ENCODE measurements around the gene NBPF3.

Gene NBPF3, protein sequence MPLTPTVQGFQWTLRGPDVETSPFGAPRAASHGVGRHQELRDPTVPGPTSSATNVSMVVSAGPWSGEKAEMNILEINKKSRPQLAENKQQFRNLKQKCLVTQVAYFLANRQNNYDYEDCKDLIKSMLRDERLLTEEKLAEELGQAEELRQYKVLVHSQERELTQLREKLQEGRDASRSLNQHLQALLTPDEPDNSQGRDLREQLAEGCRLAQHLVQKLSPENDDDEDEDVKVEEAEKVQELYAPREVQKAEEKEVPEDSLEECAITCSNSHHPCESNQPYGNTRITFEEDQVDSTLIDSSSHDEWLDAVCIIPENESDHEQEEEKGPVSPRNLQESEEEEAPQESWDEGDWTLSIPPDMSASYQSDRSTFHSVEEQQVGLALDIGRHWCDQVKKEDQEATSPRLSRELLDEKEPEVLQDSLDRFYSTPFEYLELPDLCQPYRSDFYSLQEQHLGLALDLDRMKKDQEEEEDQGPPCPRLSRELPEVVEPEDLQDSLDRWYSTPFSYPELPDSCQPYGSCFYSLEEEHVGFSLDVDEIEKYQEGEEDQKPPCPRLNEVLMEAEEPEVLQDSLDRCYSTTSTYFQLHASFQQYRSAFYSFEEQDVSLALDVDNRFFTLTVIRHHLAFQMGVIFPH

GRCh38 chr1:21439721-21440629 is at the start of gene NBPF3:
NBPF3 (plus strand) TSS chr1:21440137; CDS start chr1:21445087, 4,950 bp downstream.
- Histone ChIP-seq H4K20me1 (ENCODE audit: insufficient read depth, low read length) (no peaks in the 10 kb centered on the region), H3K9me3 (ENCODE audit: insufficient read depth, low read length, severe bottlenecking) (no peaks in the 10 kb centered on the region), H3K4me1 (ENCODE audit: insufficient read depth, low read length) (peaks cover 20% of the 10 kb centered on the region), H2AFZ (ENCODE audit: low read depth, low read length) (peak within 1 kb of the TSS; percentile 54), H3K4me3 (ENCODE audit: low read depth in 1 of 2, low read length in 2 of 2) (peak within 1 kb of the TSS in 1 of 2 experiments; percentile 56; a peak in 2 of 4 replicates), H3K9ac (ENCODE audit: low read depth, low read length) (peak within 1 kb of the TSS; percentile 36; the same call in 1 of the 2 replicates), H3K27ac (ENCODE audit: low read length) (no peak within 1 kb of the TSS), H3K27me3 (ENCODE audit: insufficient read depth, low read length, poor library complexity) (peaks cover 31% of the 10 kb centered on the region), H3K4me2 (ENCODE audit: insufficient read depth, low read length) (peak within 1 kb of the TSS; percentile 63), H3K36me3 (ENCODE audit: insufficient read depth, low read length) (no peaks in the 10 kb centered on the region), H3K79me2 (ENCODE audit: insufficient read depth, low read length) (no peaks in the 10 kb centered on the region)
- DNase-seq, result peak; percentile 48
- ATAC-seq (ENCODE audit: insufficient read depth, low read depth), result peak; percentile 89
- no peak for TF ChIP-seq CTCF (IDR thresholded peaks at IDR 0.05; ENCODE audit: borderline replicate concordance, extremely low read depth, low read length, poor library complexity, severe bottlenecking)
- peak; percentile 90 for TF ChIP-seq EZH2 (IDR thresholded peaks at IDR 0.05; ENCODE audit: borderline replicate concordance, low read depth, low read length, severe bottlenecking)

GRCh38 chr1:21391497-21391896 is 48.4 kb upstream of the NBPF3 start:
- no peaks in the 10 kb centered on the region for H4K20me1 ChIP-seq (ENCODE audit: insufficient read depth, low read length)
- no peak overlapping the region for H3K4me3 ChIP-seq (ENCODE audit: low read depth in 1 of 2, low read length in 2 of 2)
- H3K9ac ChIP-seq (ENCODE audit: low read depth, low read length), result no peak overlapping the region
- DNase-seq (no peak), ATAC-seq (ENCODE audit: insufficient read depth, low read depth) (no peak)
- H3K27ac ChIP-seq (ENCODE audit: low read length), result no peak overlapping the region
- H3K79me2 ChIP-seq (ENCODE audit: insufficient read depth, low read length), result no peaks in the 10 kb centered on the region
- peaks cover 3% of the 10 kb centered on the region for H3K27me3 ChIP-seq (ENCODE audit: insufficient read depth, low read length, poor library complexity)
- no peaks in the 10 kb centered on the region for H3K36me3 ChIP-seq (ENCODE audit: insufficient read depth, low read length)
- no peaks in the 10 kb centered on the region for H3K9me3 ChIP-seq (ENCODE audit: insufficient read depth, low read length, severe bottlenecking)
- TF ChIP-seq CTCF (IDR thresholded peaks at IDR 0.05; ENCODE audit: borderline replicate concordance, extremely low read depth, low read length, poor library complexity, severe bottlenecking) (no peak), EZH2 (IDR thresholded peaks at IDR 0.05; ENCODE audit: borderline replicate concordance, low read depth, low read length, severe bottlenecking) (no peak)
- no peak overlapping the region for H2AFZ ChIP-seq (ENCODE audit: low read depth, low read length)
- no peaks in the 10 kb centered on the region for H3K4me1 ChIP-seq (ENCODE audit: insufficient read depth, low read length)
- H3K4me2 ChIP-seq (ENCODE audit: insufficient read depth, low read length), result no peak overlapping the region

- ATAC-seq (ENCODE audit: insufficient read depth, low read depth), result no peak
- H3K4me1 ChIP-seq (ENCODE audit: insufficient read depth, low read length), result no peaks in the 10 kb centered on the region
Measured at GRCh38 chr1:21392587-21393263, 47.2 kb upstream of the NBPF3 start.

More at GRCh38 chr1:21392587-21393263, 47.2 kb upstream of the NBPF3 start:
- Histone ChIP-seq H4K20me1 (ENCODE audit: insufficient read depth, low read length) (no peaks in the 10 kb centered on the region), H3K27me3 (ENCODE audit: insufficient read depth, low read length, poor library complexity) (peaks cover 3% of the 10 kb centered on the region), H3K36me3 (ENCODE audit: insufficient read depth, low read length) (no peaks in the 10 kb centered on the region), H3K79me2 (ENCODE audit: insufficient read depth, low read length) (no peaks in the 10 kb centered on the region), H3K4me2 (ENCODE audit: insufficient read depth, low read length) (no peak overlapping the region), H3K9ac (ENCODE audit: low read depth, low read length) (no peak overlapping the region), H3K9me3 (ENCODE audit: insufficient read depth, low read length, severe bottlenecking) (no peaks in the 10 kb centered on the region), H2AFZ (ENCODE audit: low read depth, low read length) (no peak overlapping the region), H3K4me3 (ENCODE audit: low read depth in 1 of 2, low read length in 2 of 2) (no peak overlapping the region), H3K27ac (ENCODE audit: low read length) (no peak overlapping the region)
- DNase-seq, result no peak
- TF ChIP-seq CTCF (IDR thresholded peaks at IDR 0.05; ENCODE audit: borderline replicate concordance, extremely low read depth, low read length, poor library complexity, severe bottlenecking), result no peak
- TF ChIP-seq EZH2 (IDR thresholded peaks at IDR 0.05; ENCODE audit: borderline replicate concordance, low read depth, low read length, severe bottlenecking), result no peak
